GM18951 (cell line): ENCODE data around the gene KLHDC8B.
"Not testable (repeated sequence)": the region's sequence is repeated elsewhere in the genome, so short reads cannot be mapped to it uniquely, and the experiment has no call there.

Source experiments
- POLR2A ChIP-seq: IDR thresholded peaks from 4 replicates; pipeline ENCODE4 v1.6.1; 2011; ENCODE audit warnings: mild to moderate bottlenecking; ENCODE audit not compliant: insufficient read length, insufficient read depth; ENCODE audit errors: extremely low read depth
- in situ Hi-C: fragments of 300-500 bp; cut with MboI; formaldehyde crosslinking; loops from one replicate; pipeline ENCODE4 v1.12.0; 2022; ENCODE audit warnings: low sequenced_read_pairs, mixed read lengths, inconsistent platforms; ENCODE audit not compliant: unreplicated experiment

Gene KLHDC8B

GRCh38 chr3:49181351-49181750 lies 10.0 kb downstream of the KLHDC8B start:
- in situ Hi-C loops = no loop called here
- TF ChIP-seq POLR2A = no peak

DNA sequence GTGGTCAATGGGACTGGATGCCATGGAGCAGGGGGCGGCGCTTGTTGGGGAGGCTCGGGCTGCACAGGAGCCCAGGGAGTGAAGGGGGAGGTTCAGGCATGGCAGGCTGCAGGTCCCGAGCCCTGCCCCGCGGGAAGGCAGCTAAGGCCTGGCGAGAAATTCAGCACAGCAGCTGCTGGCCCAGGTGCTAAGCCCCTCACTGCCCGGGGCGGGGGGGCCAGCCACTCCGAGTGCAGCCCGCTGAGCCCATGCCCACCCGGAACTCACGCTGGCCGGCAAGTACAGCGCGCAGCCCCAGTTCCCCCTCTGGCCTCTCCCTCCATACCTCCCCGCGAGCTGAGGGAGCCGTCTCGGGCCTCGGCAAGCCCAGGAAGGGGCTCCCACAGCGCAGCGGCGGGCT lies 11.3 kb downstream of the KLHDC8B start:
- TF ChIP-seq POLR2A = no peak
- in situ Hi-C loops = no loop called here

DNA sequence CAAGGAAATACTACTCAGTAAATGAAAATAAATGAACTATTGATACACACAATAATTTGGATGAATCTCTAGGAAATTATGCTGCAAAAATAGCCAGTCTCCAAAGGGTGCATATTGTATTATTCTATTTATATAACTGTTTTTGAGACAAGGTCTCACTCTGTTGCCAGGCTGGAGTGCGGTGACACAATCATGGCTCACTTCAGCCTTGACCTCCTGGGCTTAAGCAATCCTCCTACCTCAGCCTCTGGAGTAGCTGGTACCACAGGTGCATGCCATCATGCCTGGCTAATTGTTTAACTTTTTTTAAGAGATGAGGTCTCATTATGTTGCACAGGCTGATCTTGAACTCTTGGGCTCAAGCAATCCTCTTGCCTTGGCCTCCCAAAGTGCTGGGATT lies 12.5 kb downstream of the KLHDC8B start:
- no peak for TF ChIP-seq POLR2A
- in situ Hi-C loops = no loop called here

DNA sequence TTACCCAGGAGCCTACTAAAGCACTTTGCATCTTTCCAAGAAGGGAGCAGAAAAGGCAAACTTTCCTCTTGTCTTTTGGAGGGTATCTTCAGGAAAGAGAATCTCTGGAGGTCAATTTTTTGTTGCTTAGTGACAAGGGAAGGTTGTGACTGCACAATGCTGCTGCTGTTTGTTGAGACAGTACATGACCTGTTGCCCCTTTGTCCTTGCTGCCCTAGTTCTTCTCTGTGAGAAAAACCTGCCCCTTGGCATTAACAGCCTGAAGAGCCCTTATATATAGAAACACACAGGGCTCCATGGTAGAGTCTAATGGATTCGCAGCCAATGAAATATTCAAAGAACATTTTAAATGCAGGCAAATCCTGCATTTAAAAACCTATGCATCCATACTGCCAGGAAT lies 20.3 kb downstream of the KLHDC8B start:
- TF ChIP-seq POLR2A = no peak
- in situ Hi-C loops = no loop called here

DNA sequence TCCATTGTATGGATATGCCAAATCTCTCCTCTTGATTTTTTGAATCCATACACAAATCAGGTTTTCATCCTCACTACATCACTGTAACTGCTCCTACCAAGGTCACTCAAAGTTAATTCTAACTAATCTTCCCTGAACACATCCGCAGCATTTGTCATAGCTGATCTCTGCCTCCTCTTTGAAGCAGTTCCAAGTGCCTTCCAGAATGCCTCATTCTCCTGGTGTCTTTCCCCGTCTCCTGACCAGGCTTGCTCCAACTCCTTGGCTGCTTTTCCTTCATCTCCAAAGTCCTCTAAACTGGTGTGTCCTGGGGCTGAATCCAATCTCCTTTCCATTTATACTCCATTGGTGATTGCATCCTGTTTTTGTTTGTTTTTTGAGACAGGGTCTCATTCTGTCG lies 26.8 kb downstream of the KLHDC8B start:
- in situ Hi-C loops = no loop called here
- TF ChIP-seq POLR2A = no peak

DNA sequence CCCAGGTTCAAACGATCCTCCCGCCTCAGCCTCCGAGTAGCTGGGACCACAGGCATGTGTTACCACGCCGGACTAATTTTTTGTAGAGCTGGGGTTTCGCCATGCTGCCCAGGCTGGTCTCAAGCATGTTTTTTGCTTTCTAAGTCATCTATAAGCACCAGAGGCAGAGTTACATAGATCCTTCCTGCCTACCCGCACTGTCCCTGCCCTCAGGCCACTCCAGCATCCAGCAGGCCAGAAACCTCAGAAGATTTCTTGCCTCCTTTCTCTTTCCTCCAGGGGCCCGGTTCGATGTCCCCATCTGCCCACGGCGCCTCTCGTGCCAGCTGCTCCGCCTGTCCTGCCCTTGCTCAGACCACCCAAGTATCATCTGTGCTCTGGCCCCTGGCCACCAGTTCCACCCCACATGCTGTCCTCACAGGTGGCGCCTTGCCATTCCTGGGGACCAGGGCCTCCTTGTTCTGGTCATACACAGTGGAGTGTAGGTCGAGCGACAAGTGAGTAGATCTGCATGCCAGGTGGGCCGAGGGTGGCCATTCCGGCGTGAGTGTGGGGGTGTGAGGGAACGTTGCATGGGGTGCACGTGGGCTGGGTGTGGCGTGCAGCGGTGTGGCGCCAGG lies 27.3 kb downstream of the KLHDC8B start:
- in situ Hi-C loops = no loop called here
- no peak for TF ChIP-seq POLR2A

- in situ Hi-C loops = no loop called here
- no peak for TF ChIP-seq POLR2A
Measured at GRCh38 chr3:49199239-49199899, 28.0 kb downstream of the KLHDC8B start.

DNA sequence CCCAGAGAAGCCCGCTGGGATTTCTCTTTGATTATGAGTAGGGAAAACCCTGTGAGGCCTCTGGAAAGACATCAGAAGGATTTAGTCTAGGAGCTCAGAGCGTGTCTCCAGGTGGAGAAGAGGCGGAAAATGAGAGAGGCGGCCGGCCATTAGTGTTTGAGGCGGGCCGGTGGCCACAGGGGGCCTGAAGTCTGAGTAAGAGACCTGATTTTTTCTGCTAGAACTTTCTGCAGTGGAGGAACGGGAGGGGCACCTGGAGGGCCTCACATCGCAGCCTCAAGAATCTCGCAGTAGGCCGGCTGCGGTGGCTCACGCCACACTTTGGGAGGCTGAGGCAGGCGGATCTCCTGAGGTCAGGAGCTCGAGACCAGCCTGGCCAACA lies 28.5 kb downstream of the KLHDC8B start:
- TF ChIP-seq POLR2A = no peak
- in situ Hi-C loops = no loop called here

DNA sequence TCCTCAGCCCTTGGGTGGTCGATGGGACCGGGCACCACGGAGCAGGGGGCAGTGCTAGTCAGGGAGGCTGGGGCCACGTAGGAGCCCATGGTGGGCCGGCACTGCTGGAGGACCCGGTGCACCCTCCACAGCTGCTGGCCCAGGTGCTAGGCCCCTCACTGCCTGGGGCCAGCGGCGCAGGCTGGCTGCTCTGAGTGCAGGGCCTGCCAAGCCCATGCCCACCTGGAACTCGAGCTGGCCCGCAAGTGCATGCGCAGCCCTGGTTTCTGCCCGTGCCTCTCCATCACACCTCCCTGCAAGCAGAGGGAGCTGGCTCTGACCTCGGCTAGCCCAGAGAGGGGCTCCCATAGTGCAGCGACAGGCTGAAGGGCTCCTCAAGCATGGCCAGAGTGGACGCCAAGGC lies 42.1 kb downstream of the KLHDC8B start:
- no peak for TF ChIP-seq POLR2A
- in situ Hi-C loops = no loop called here

- in situ Hi-C loops = no loop called here
- no peak for TF ChIP-seq POLR2A
Measured at GRCh38 chr3:49213998-49214397, 42.6 kb downstream of the KLHDC8B start.

DNA sequence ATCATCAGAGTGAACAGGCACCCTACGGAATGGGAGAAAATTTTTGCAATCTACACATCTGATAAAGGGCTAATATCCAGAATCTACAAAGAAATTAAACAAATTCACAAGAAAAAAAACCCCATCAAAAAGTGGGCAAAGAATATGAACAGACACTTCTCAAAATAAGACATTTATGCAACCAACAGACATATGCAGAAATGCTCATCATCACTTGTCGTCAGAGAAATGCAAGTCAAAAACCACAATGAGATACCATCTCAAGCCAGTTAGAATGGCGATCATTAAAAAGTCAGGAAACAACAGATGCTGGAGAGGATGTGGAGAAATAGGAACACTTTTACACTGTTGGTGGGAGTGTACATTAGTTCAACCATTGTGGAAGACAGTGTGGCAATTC lies 45.3 kb downstream of the KLHDC8B start:
- in situ Hi-C loops = not testable (repeated sequence)

DNA sequence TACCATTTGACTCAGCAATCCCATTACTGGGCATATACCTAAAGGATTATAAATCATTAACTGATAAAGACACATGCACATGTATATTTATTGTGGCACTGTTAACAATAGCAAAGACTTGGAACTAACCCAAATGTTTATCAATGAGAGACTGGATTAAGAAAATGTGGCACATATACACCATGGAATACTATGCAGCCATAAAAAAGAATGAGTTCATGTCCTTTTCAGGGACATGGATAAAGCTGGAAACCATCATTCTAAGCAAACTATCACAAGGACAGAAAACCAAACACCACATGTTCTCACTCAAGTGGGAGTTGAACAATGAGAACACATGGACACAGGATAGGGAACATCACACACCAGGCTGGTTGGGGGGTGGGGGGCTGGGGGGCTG lies 45.7 kb downstream of the KLHDC8B start:
- in situ Hi-C loops = not testable (repeated sequence)

DNA sequence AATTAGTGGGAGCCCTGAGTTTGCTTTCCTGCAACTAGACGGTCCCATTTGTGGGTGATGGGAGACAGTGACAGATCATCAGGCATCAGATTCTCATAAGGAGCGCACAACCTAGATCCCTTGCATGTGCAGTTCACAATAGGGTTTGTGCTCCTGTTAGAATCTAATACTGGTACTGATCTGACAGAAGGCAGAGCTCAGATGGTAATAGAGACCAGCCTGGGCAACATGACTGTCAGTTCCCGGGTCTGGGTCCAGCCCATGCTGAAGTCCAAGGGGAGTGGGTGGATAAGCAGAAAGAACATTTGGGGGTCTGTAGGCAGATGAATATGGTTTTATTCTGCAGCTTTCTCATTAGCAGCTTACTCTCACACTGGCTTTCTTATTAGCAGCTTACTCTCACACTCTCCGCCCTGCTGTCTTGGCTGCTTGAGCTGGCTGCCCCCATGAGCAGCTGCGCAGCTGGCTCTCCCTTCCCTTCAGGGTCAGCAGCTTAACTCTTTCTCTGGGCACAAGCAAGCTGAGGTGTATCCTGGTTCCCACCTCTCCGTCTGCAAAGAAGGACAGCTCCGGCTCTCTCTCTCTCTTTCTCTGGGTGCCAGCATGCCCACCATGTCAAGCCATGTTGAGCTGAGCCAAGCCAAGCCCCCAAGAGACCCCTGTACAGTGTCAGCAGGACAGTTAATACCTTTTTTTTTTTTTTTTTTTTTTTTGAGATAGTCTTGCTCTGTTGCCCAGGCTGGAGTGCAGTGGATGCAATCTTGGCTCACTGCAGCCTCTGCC lies 46.5 kb downstream of the KLHDC8B start:
- TF ChIP-seq POLR2A = no peak

GRCh38 chr3:49218471-49218989 lies 47.1 kb downstream of the KLHDC8B start:
- in situ Hi-C loops = not testable (repeated sequence)

More for the DNA sequence above, 46.5 kb downstream of the KLHDC8B start:
- in situ Hi-C loops = no loop called here

DNA sequence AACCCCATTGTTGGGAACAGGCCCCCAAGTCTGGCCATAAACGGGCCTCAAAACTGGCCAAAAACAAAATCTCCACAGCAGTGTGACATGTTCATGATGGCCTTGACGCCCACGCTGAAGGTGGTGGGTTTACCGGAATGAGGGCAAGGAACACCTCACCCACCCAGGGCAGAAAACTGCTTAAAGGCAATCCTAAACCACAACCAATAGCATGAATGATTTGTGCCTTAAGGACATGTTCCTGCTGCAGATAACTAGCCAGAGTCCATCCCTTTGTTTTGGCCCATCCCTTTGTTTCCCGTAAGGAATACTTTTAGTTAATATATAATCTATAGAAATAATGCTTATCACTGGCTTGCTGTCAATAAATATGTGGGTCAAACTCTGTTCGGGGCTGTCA lies 47.7 kb downstream of the KLHDC8B start:
- no peak for TF ChIP-seq POLR2A
- in situ Hi-C loops = no loop called here

- in situ Hi-C loops = not testable (repeated sequence)
Measured at GRCh38 chr3:49220985-49221563, 49.7 kb downstream of the KLHDC8B start.
